Thyroid gland (tissue), 4 donors: ENCODE results near the gene ZSWIM8.

Experiments used
- POLR2A ChIP-seq, 2 donors: fragments of 450-650 bp; IDR thresholded peaks; one replicate each; pipeline ENCODE4 v1.6.1; 2017; ENCODE audit warnings: antibody characterized with exemption in 2 of 2, mild to moderate bottlenecking in 2 of 2, moderate library complexity in 1 of 2
- TF ChIP-seq, protein P1 (sequence below), 6 experiments: fragments of 200-600 bp in 3 of 6; fragments of 450-650 bp in 3 of 6; sonication (generic) in 3 of 6; IDR thresholded peaks; one replicate each; pipeline ENCODE4 v1.5.1; 2016 to 2019; ENCODE audit warnings: antibody characterized with exemption in 6 of 6, mild to moderate bottlenecking in 2 of 6, inconsistent platforms in 1 of 6, moderate library complexity in 1 of 6

DNA sequence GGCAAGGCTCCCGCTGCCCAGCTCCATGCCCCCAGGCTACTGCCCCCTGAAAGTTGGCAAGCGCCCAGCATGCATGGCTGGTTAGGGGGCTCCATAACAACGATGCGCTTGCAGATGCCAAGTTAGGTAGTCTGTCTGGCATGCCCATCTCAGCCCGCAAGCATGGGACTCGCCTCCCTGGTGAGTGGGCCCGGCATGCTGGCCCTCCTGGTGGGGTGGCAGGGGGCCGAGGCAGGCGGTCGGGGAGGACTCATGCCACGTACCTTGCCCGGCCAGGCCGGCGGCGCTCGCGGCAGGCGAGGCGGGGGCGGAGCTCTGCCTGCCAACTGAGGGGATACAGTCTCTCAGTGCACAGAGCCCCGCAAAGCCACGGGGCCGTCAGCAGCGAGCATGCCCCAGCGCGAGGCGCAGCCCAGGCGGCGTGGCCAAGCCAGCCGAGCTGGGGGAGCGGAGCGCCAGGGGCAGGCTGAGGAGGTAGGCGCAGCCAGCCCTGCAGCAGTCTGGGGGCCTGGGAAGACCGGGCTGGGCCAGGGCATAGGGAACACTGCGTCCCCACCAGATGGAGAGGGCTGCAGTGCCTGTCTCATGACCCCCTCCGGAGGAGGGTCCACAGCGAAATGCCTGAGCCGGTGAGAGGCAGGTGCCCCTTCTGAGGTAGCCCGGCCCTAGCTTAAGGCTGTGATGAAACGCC, 54.0 kb downstream of the ZSWIM8 start:
- no peak for TF ChIP-seq POLR2A (IDR thresholded peaks at IDR 0.05)
- TF ChIP-seq, protein P1, sequence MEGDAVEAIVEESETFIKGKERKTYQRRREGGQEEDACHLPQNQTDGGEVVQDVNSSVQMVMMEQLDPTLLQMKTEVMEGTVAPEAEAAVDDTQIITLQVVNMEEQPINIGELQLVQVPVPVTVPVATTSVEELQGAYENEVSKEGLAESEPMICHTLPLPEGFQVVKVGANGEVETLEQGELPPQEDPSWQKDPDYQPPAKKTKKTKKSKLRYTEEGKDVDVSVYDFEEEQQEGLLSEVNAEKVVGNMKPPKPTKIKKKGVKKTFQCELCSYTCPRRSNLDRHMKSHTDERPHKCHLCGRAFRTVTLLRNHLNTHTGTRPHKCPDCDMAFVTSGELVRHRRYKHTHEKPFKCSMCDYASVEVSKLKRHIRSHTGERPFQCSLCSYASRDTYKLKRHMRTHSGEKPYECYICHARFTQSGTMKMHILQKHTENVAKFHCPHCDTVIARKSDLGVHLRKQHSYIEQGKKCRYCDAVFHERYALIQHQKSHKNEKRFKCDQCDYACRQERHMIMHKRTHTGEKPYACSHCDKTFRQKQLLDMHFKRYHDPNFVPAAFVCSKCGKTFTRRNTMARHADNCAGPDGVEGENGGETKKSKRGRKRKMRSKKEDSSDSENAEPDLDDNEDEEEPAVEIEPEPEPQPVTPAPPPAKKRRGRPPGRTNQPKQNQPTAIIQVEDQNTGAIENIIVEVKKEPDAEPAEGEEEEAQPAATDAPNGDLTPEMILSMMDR (IDR thresholded peaks at IDR 0.05), result no peak
